ENCODE results near the gene ZNF580. TPM values are rescaled to one million over a fixed set of nuclear protein-coding genes. Genes with fewer than 3 reads are reported as not detected.

ZNF580 gene
- total and polyA plus RNA-seq, 9 donors: 14.5 to 70.6 (median 59.4) TPM

DNA sequence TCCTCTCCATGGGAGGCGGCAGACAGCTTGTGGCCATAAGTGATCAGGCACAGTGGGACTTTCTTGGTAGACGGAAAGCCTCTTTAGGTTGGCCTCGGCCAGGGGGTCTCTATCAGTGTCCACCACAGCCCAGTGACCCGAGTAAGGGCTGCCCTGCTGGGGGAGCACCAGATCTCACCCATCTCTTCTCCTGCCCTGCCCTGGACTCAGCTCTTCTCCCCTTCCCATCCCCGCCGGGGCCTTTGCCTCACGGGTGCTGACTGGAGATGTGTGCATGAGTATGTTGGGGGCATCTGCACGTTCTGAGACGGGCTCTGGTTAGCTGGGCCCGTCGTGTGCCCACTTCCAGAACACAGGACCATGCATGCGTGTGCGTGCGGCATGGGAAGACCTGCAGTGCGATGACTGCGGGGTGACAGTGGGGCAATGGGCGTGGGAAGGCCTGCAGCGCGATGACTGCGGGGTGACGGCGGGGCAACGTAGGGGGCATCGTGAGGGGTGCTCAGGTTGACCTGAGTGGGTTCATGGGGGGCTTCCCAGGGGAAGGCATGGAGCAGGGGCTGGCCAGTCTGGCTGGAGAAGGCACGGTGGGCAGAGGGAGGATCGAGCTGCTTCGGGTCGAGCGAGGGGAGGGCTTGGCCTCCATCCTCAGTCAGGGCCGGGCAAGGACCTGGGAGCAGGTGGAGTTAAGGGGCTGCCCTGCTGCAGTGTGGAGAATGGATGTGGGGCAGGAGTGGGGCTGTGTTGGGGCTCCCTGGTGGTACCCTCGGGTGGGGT lies 50.2 kb downstream of the ZNF580 start:
- H3K36me3 ChIP-seq: no peaks in the 10 kb centered on the region
- WGBS, 3 donors: 89 to 91% (median 90%) methylated on average over 31 of the region's 31 CpGs

DNA sequence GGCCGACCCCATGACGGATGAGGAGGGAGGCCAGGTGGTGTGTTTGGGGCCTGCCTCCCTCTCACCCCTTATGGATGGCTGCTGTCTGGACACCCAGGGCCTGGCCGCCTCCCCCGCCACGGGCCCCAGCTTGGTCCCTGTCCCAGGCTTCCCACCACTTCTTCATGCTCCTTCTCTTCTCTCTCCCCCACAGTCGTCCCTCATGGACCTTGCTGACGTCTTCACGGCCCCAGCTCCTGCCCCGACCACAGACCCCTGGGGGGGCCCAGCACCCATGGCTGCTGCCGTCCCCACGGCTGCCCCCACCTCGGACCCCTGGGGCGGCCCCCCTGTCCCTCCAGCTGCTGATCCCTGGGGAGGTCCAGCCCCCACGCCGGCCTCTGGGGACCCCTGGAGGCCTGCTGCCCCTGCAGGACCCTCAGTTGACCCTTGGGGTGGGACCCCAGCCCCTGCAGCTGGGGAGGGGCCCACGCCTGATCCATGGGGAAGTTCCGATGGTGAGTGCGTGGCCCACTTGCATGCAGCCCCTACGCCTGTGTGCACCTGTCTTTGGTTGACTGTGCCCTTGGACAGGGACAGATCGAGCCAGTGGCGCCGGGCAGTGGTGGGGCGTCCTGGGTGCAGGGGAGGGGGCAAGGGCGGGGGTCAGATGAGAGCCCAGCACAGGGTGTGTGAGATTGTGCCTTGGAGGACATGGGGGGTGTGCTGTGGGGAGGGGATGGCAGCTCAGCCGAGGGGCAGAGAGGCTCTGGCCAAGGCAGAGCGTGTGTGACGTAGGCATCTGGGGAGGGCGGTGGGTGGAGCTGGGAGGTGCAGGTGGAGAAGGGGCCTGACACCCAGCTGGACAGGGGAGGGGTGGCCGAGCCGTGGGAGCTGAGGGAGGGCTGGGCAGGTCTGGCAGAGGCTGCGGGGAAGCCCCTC lies 51.0 kb downstream of the ZNF580 start:
- DNase-seq: peak in 2 of 5 donors; percentile 15 to 31
- Histone ChIP-seq H3K27me3 (no peaks in the 10 kb centered on the region), H3K4me1 (ENCODE audit: insufficient read depth) (no peaks in the 10 kb centered on the region), H3K27ac (no peak overlapping the region), H3K9me3 (no peaks in the 10 kb centered on the region), H3K36me3 (no peaks in the 10 kb centered on the region), H3K4me3 (no peak overlapping the region)
- WGBS, 3 donors: 86 to 87% (median 87%) methylated on average over 31 of the region's 31 CpGs
- intact Hi-C loops (cut with DNase I): no loop called here
- TF ChIP-seq EP300 (IDR thresholded peaks at IDR 0.05): no peak
- TF ChIP-seq POLR2A (IDR thresholded peaks at IDR 0.05): no peak
- TF ChIP-seq, protein P1, sequence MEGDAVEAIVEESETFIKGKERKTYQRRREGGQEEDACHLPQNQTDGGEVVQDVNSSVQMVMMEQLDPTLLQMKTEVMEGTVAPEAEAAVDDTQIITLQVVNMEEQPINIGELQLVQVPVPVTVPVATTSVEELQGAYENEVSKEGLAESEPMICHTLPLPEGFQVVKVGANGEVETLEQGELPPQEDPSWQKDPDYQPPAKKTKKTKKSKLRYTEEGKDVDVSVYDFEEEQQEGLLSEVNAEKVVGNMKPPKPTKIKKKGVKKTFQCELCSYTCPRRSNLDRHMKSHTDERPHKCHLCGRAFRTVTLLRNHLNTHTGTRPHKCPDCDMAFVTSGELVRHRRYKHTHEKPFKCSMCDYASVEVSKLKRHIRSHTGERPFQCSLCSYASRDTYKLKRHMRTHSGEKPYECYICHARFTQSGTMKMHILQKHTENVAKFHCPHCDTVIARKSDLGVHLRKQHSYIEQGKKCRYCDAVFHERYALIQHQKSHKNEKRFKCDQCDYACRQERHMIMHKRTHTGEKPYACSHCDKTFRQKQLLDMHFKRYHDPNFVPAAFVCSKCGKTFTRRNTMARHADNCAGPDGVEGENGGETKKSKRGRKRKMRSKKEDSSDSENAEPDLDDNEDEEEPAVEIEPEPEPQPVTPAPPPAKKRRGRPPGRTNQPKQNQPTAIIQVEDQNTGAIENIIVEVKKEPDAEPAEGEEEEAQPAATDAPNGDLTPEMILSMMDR (IDR thresholded peaks at IDR 0.05): no peak

More for the DNA sequence above, 50.2 kb downstream of the ZNF580 start:
- Histone ChIP-seq H3K4me1 (ENCODE audit: insufficient read depth) (no peaks in the 10 kb centered on the region), H3K27ac (no peak overlapping the region), H3K9me3 (no peaks in the 10 kb centered on the region), H3K27me3 (no peaks in the 10 kb centered on the region), H3K4me3 (no peak overlapping the region)
- DNase-seq: peak in 3 of 5 donors; percentile 9 to 27 (median 19)
- TF ChIP-seq POLR2A (IDR thresholded peaks at IDR 0.05) (no peak), EP300 (IDR thresholded peaks at IDR 0.05) (no peak)
- TF ChIP-seq, protein P1 (IDR thresholded peaks at IDR 0.05): no peak
- intact Hi-C loops (cut with DNase I): no loop called here

DNA sequence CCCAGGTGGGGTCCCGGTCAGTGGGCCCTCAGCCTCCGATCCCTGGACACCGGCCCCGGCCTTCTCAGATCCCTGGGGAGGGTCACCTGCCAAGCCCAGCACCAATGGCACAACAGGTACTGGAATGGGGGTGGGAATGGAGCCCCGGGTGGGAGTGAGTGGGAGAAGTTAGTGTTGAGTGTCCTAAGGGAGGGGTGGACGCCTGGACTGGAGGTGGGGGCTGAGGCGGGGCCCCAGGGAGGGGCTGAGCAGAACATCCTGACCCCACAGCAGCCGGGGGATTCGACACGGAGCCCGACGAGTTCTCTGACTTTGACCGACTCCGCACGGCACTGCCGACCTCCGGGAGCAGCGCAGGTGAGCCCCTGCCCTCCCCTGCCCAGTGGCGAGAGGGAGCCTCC lies 51.9 kb downstream of the ZNF580 start:
- Histone ChIP-seq H3K4me3 (no peak overlapping the region), H3K9me3 (no peaks in the 10 kb centered on the region), H3K27ac (no peak overlapping the region), H3K36me3 (no peaks in the 10 kb centered on the region), H3K4me1 (ENCODE audit: insufficient read depth) (no peaks in the 10 kb centered on the region), H3K27me3 (no peaks in the 10 kb centered on the region)
- no peak for TF ChIP-seq POLR2A (IDR thresholded peaks at IDR 0.05)
- WGBS, 3 donors: 85 to 91% (median 88%) methylated on average over 19 of the region's 19 CpGs
- peak in 2 of 5 donors; percentile 25 to 31 for DNase-seq
- intact Hi-C loops (cut with DNase I): no loop called here

Other genes starting within 250 kb of the ZNF580 start
- 10 to 100 TPM; 10.0 to 30.1 (median 17.9) TPM for gene UBE2S, start 233.2 kb upstream of the ZNF580 start, total RNA-seq
- gene UBE2S, start 233.2 kb upstream of the ZNF580 start, polyA plus RNA-seq: 1 to 10 TPM; 3.2 to 8.2 TPM
- gene SHISA7, start 197.7 kb upstream of the ZNF580 start, total RNA-seq: not detected
- gene SHISA7, start 197.7 kb upstream of the ZNF580 start, polyA plus RNA-seq: not detected
- 10 to 100 TPM; 21.8 to 39.2 (median 31.7) TPM for gene ISOC2, start 179.4 kb upstream of the ZNF580 start, total RNA-seq
- gene ISOC2, start 179.4 kb upstream of the ZNF580 start, polyA plus RNA-seq: 10 to 100 TPM in 1 of 2 donors, 1 to 10 TPM in 1; 1.4 to 39.4 TPM
- gene C19orf85, start 176.3 kb upstream of the ZNF580 start, total RNA-seq: not detected
- not detected for gene C19orf85, start 176.3 kb upstream of the ZNF580 start, polyA plus RNA-seq
- gene ZNF628, start 164.4 kb upstream of the ZNF580 start, total RNA-seq: 10 to 100 TPM in 2 of 7 donors, 1 to 10 TPM in 5; 3.8 to 18.4 (median 8.7) TPM
- 1 to 10 TPM in 1 of 2 donors, not detected in 1; 8.7 TPM for gene ZNF628, start 164.4 kb upstream of the ZNF580 start, polyA plus RNA-seq
- 10 to 100 TPM in 6 of 7 donors, 1 to 10 TPM in 1; 9.2 to 40.4 (median 35.8) TPM for gene NAT14, start 155.8 kb upstream of the ZNF580 start, total RNA-seq
- gene NAT14, start 155.8 kb upstream of the ZNF580 start, polyA plus RNA-seq: 10 to 100 TPM in 1 of 2 donors, 1 to 10 TPM in 1; 3.2 to 23.5 TPM
- 10 to 100 TPM in 6 of 7 donors, 1 to 10 TPM in 1; 5.7 to 29.7 (median 21.1) TPM for gene SSC5D, start 152.6 kb upstream of the ZNF580 start, total RNA-seq
- gene SSC5D, start 152.6 kb upstream of the ZNF580 start, polyA plus RNA-seq: 10 to 100 TPM; 10.1 to 11.4 TPM
- 1 to 10 TPM in 1 of 7 donors, under 1 TPM in 1, not detected in 5; 0.20 to 1.0 TPM for gene SBK2, start 103.9 kb upstream of the ZNF580 start, total RNA-seq
- not detected for gene SBK2, start 103.9 kb upstream of the ZNF580 start, polyA plus RNA-seq
- under 1 TPM in 4 of 7 donors, not detected in 3; 0.17 to 0.34 (median 0.26) TPM for gene SBK3, start 95.5 kb upstream of the ZNF580 start, total RNA-seq
- gene SBK3, start 95.5 kb upstream of the ZNF580 start, polyA plus RNA-seq: not detected
- gene ZNF579, start 60.2 kb upstream of the ZNF580 start, total RNA-seq: 10 to 100 TPM in 5 of 7 donors, 1 to 10 TPM in 2; 2.7 to 24.4 (median 16.8) TPM
- 10 to 100 TPM in 1 of 2 donors, 1 to 10 TPM in 1; 5.6 to 10.5 TPM for gene ZNF579, start 60.2 kb upstream of the ZNF580 start, polyA plus RNA-seq
- 10 to 100 TPM in 5 of 7 donors, 1 to 10 TPM in 2; 3.6 to 22.7 (median 16.6) TPM for gene FIZ1, start 41.5 kb upstream of the ZNF580 start, total RNA-seq
- 10 to 100 TPM in 1 of 2 donors, 1 to 10 TPM in 1; 9.4 to 11.0 TPM for gene FIZ1, start 41.5 kb upstream of the ZNF580 start, polyA plus RNA-seq
- 10 to 100 TPM; 13.7 to 22.3 (median 17.8) TPM for gene ZNF524, start 40.7 kb upstream of the ZNF580 start, total RNA-seq
- gene ZNF524, start 40.7 kb upstream of the ZNF580 start, polyA plus RNA-seq: 10 to 100 TPM in 1 of 2 donors, under 1 TPM in 1; 0.15 to 28.0 TPM
- 10 to 100 TPM in 5 of 7 donors, 1 to 10 TPM in 2; 4.0 to 20.9 (median 17.6) TPM for gene ZNF865, start 35.4 kb upstream of the ZNF580 start, total RNA-seq
- 10 to 100 TPM in 1 of 2 donors, under 1 TPM in 1; 0.42 to 10.5 TPM for gene ZNF865, start 35.4 kb upstream of the ZNF580 start, polyA plus RNA-seq
- gene ZNF784, start 16.4 kb upstream of the ZNF580 start, total RNA-seq: 10 to 100 TPM in 4 of 7 donors, 1 to 10 TPM in 3; 6.5 to 16.9 (median 11.7) TPM
- gene ZNF784, start 16.4 kb upstream of the ZNF580 start, polyA plus RNA-seq: 10 to 100 TPM in 1 of 2 donors, 1 to 10 TPM in 1; 6.0 to 12.3 TPM
- 10 to 100 TPM; 21.9 to 40.2 (median 34.0) TPM for gene ZNF581, start 2.6 kb downstream of the ZNF580 start, total RNA-seq
- 10 to 100 TPM; 11.2 to 37.0 TPM for gene ZNF581, start 2.6 kb downstream of the ZNF580 start, polyA plus RNA-seq
- 10 to 100 TPM; 10.6 to 20.2 (median 14.7) TPM for gene CCDC106, start 7.2 kb downstream of the ZNF580 start, total RNA-seq
- 10 to 100 TPM in 1 of 2 donors, 1 to 10 TPM in 1; 3.1 to 13.5 TPM for gene CCDC106, start 7.2 kb downstream of the ZNF580 start, polyA plus RNA-seq
- 100 to 1,000 TPM in 6 of 7 donors, 10 to 100 TPM in 1; 76.9 to 183 (median 158) TPM for gene U2AF2, start 14.0 kb downstream of the ZNF580 start, total RNA-seq
- 100 to 1,000 TPM in 1 of 2 donors, 10 to 100 TPM in 1; 27.3 to 135 TPM for gene U2AF2, start 14.0 kb downstream of the ZNF580 start, polyA plus RNA-seq
- 100 to 1,000 TPM in 5 of 7 donors, 10 to 100 TPM in 2; 53.4 to 187 (median 142) TPM for gene EPN1, start 34.2 kb downstream of the ZNF580 start, total RNA-seq
- 100 to 1,000 TPM in 1 of 2 donors, 10 to 100 TPM in 1; 11.0 to 106 TPM for gene EPN1, start 34.2 kb downstream of the ZNF580 start, polyA plus RNA-seq
- gene NLRP9, start 97.4 kb downstream of the ZNF580 start, total RNA-seq: not detected
- under 1 TPM; 0.17 to 0.80 TPM for gene NLRP9, start 97.4 kb downstream of the ZNF580 start, polyA plus RNA-seq
- gene RFPL4A, start 118.1 kb downstream of the ZNF580 start, total RNA-seq: not detected
- not detected for gene RFPL4A, start 118.1 kb downstream of the ZNF580 start, polyA plus RNA-seq
- gene RFPL4AL1, start 128.1 kb downstream of the ZNF580 start, total RNA-seq: under 1 TPM in 1 of 7 donors, not detected in 6; 0.54 TPM
- not detected for gene RFPL4AL1, start 128.1 kb downstream of the ZNF580 start, polyA plus RNA-seq
- under 1 TPM in 6 of 7 donors, not detected in 1; 0.08 to 0.62 (median 0.42) TPM for gene NLRP11, start 191.0 kb downstream of the ZNF580 start, total RNA-seq
- gene NLRP11, start 191.0 kb downstream of the ZNF580 start, polyA plus RNA-seq: under 1 TPM; 0.13 to 0.51 TPM
- not detected for gene NLRP4, start 195.5 kb downstream of the ZNF580 start, total RNA-seq
- gene NLRP4, start 195.5 kb downstream of the ZNF580 start, polyA plus RNA-seq: 1 to 10 TPM in 1 of 2 donors, under 1 TPM in 1; 0.37 to 1.5 TPM

Data from ovary (tissue), 9 donors.